GM12873 (cell line): ENCODE results near the gene NAB1.

ENCODE experiments used
- CTCF ChIP-seq: IDR thresholded peaks from 2 replicates; pipeline ENCODE4 v1.5.1; 2012; ENCODE audit warnings: low read depth, mild to moderate bottlenecking, moderate library complexity, low read length, control low read depth; ENCODE audit not compliant: insufficient read depth; ENCODE audit errors: missing control alignments

The NAB1 gene

GRCh38 chr2:190655570-190655969 lies 6.7 kb downstream of the NAB1 start:
- TF ChIP-seq CTCF, result no peak

- TF ChIP-seq CTCF, result no peak
These were observed 7.4 kb downstream of the NAB1 start for GRCh38 chr2:190656301-190656700.

- TF ChIP-seq CTCF, result no peak
These were observed 8.8 kb downstream of the NAB1 start for GRCh38 chr2:190657474-190658255.

- no peak for TF ChIP-seq CTCF
These were observed 10.7 kb downstream of the NAB1 start for GRCh38 chr2:190659553-190659952.

- TF ChIP-seq CTCF, result no peak
These were observed 13.9 kb downstream of the NAB1 start for GRCh38 chr2:190662754-190663153.

GRCh38 chr2:190663348-190663747 lies 14.5 kb downstream of the NAB1 start:
- no peak for TF ChIP-seq CTCF

- TF ChIP-seq CTCF, result no peak
These were observed 15.0 kb downstream of the NAB1 start for GRCh38 chr2:190663839-190664238.
